ENCODE data around the gene LEP. TPM values are rescaled to one million over a fixed set of nuclear protein-coding genes. Genes with fewer than 3 reads are reported as not detected.

The LEP gene
- under 1 TPM; 0.45 to 0.97 TPM for total RNA-seq
- under 1 TPM in 1 of 2 donors, not detected in 1; 0.05 TPM for polyA plus RNA-seq
- long read RNA-seq, donor 1, partial matches to known transcripts = 0 of 1 reads
- long read RNA-seq, donor 1, other reads (novel, unspliced or antisense) = 1 of 1 reads
- long read RNA-seq, donor 2 = 0 reads

DNA sequence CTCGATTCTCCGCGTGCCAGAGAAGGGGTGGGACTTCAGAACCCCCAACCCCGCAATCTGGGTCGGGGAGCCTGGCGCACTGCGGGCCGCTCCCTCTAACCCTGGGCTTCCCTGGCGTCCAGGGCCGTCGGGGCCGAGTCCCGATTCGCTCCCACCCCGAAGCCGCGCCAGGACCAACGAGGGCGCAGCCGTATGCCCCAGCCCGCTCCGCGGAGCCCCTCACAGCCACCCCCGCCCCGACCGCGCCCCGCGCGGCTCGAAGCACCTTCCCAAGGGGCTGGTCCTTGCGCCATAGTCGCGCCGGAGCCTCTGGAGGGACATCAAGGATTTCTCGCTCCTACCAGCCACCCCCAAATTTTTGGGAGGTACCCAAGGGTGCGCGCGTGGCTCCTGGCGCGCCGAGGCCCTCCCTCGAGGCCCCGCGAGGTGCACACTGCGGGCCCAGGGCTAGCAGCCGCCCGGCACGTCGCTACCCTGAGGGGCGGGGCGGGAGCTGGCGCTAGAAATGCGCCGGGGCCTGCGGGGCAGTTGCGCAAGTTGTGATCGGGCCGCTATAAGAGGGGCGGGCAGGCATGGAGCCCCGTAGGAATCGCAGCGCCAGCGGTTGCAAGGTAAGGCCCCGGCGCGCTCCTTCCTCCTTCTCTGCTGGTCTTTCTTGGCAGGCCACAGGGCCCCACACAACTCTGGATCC lies at the start of gene LEP:
Gene LEP, plus strand, starts transcription at position 583 of the 691 bp plus-strand sequence. CDS start 10,741 bp downstream, outside the sequence.
- ATAC-seq (ENCODE audit: low FRiP score) = peak; percentile 26
- H3K36me3 ChIP-seq (ENCODE audit: control insufficient read depth in 1 of 2, insufficient read depth in 2 of 2, low read length in 1 of 2) = no peaks in the 10 kb centered on the region
- no peak for DNase-seq

DNA sequence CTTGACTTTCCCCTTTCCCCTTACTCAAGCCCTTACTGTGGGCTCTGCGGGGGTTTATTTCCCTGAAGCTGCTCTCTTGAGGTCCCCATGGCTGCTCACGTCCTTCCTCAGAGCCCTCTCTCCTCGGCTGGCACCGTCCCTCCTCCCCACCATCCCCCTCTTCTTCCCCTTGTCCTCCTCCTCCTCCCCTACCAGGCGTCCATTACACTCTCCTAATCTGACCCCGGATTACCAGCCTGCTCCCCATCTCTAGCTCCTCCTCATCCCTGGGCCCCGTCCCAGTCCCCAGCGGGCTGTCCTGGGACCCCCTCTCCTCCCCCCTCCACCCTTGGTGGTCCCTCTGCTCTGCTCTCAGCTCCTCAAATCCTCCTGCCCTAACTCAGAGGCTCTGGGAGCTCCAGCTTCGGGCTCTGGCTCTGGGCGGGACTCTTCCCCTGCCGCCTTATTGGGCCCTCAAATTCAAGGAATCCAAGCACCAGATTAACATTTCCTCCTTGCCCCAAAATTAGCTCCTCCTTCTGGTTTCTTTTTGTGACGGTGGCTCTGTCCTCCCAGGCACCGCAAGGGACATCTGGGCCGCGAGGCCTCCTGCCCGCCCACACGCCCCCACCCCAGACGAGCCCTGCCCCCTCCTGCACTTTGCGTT lies 48.5 kb upstream of the LEP start:
- Histone ChIP-seq H3K9me3 (ENCODE audit: control insufficient read depth, low read length) (peaks cover 4% of the 10 kb centered on the region), H3K36me3 (ENCODE audit: control insufficient read depth in 1 of 2, insufficient read depth in 2 of 2, low read length in 1 of 2) (no peaks in the 10 kb centered on the region), H3K27me3 (ENCODE audit: control insufficient read depth in 1 of 2, insufficient read depth in 2 of 2, low read length in 1 of 2) (no peaks in the 10 kb centered on the region), H3K4me1 (ENCODE audit: control insufficient read depth in 1 of 2, insufficient read depth in 2 of 2, low read length in 2 of 2) (no peaks in the 10 kb centered on the region), H3K27ac (ENCODE audit: low read depth in 1 of 2, low read length in 2 of 2) (no peak overlapping the region), H3K4me3 (ENCODE audit: low read length in 2 of 2) (no peak overlapping the region)
- 23 to 25% methylated on average over 19 of the region's 19 CpGs for WGBS, 2 donors
- peak in 1 of 2 donors; percentile 51 for DNase-seq
- intact Hi-C loops (cut with DNase I) = no loop called here
- no peak for ATAC-seq (ENCODE audit: low FRiP score)

More for the DNA sequence above, at the start of gene LEP:
- H3K4me1 ChIP-seq (ENCODE audit: control insufficient read depth in 1 of 2, insufficient read depth in 2 of 2, low read length in 2 of 2) = no peaks in the 10 kb centered on the region
- intact Hi-C loops (cut with DNase I) = no loop called here
- no peaks in the 10 kb centered on the region for H3K27me3 ChIP-seq (ENCODE audit: control insufficient read depth in 1 of 2, insufficient read depth in 2 of 2, low read length in 1 of 2)
- H3K4me3 ChIP-seq (ENCODE audit: low read length in 2 of 2) = no peak within 1 kb of the TSS
- WGBS, 2 donors = 15 to 16% methylated on average over 67 of the region's 67 CpGs
- no peak within 1 kb of the TSS for H3K27ac ChIP-seq (ENCODE audit: low read depth in 1 of 2, low read length in 2 of 2)
- H3K9me3 ChIP-seq (ENCODE audit: control insufficient read depth, low read length) = peaks cover 8% of the 10 kb centered on the region

DNA sequence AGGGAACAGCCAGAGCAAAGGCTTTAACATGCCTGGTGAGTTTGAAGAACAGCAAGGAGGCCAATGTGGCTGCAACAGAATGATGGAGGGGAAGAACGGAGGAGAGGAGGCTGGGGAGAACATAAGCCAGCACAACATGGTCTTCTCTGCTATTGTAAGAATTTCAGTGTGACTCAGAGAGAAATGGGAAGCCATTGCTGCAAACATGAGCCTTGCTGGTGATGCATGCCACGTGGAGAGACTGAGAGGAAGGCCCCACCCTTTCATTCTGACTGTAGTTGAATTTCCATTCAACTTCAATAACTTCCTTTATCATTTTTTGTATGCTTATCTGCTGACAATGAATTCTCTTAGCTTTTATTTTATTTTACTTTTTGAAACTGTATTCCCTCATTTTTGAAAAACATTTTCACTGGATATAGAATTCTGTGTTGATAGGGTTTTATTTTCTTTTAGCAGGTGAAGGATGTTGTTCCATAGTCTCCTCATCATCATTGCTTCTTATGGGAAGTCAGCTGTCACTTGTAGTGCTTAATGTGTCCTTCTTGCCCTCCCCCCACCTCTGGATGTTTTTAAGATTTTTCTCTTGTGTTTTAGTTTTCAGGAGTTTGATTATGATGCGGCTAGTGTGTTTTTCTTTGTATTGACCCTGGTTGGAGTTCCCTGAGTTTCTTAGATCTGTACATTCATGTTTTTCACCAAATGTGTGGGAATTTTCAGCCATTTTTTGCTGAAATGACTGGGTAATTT lies 46.4 kb upstream of the LEP start:
- intact Hi-C loops (cut with DNase I) = no loop called here
- ATAC-seq (ENCODE audit: low FRiP score) = no peak
- DNase-seq = no peak

DNA sequence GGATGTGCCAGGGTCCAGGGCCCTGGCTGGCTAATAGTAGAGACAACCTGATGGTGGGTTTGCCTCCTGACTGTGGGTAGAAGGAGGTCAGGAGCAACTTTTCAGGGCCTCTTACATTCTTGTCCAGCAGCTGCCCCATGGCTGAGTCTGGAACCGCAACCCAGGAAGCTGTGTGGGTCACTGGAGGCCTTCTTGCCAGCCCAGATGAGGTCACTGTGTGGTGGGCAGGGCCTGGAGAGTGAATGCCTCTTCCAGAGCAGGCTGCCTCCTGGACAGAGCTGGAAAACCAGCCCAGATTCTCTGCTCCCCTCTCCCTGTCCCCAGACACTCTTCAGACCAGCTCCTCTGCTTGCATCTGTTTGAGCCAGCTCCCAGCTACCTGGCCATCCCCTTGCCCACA lies 43.5 kb upstream of the LEP start:
- intact Hi-C loops (cut with DNase I) = no loop called here
- Histone ChIP-seq H3K36me3 (ENCODE audit: control insufficient read depth in 1 of 2, insufficient read depth in 2 of 2, low read length in 1 of 2) (no peaks in the 10 kb centered on the region), H3K4me1 (ENCODE audit: control insufficient read depth in 1 of 2, insufficient read depth in 2 of 2, low read length in 2 of 2) (no peaks in the 10 kb centered on the region), H3K27ac (ENCODE audit: low read depth in 1 of 2, low read length in 2 of 2) (no peak overlapping the region), H3K27me3 (ENCODE audit: control insufficient read depth in 1 of 2, insufficient read depth in 2 of 2, low read length in 1 of 2) (no peaks in the 10 kb centered on the region), H3K4me3 (ENCODE audit: low read length in 2 of 2) (no peak overlapping the region), H3K9me3 (ENCODE audit: control insufficient read depth, low read length) (peaks cover 4% of the 10 kb centered on the region)
- ATAC-seq (ENCODE audit: low FRiP score) (no peak), DNase-seq (peak in 1 of 2 donors; percentile 30)
- WGBS, 2 donors = 79 to 94% methylated on average over 1 of the region's 1 CpG

More for the DNA sequence above, 46.4 kb upstream of the LEP start:
- no peaks in the 10 kb centered on the region for H3K4me1 ChIP-seq (ENCODE audit: control insufficient read depth in 1 of 2, insufficient read depth in 2 of 2, low read length in 2 of 2)
- H3K27me3 ChIP-seq (ENCODE audit: control insufficient read depth in 1 of 2, insufficient read depth in 2 of 2, low read length in 1 of 2) = no peaks in the 10 kb centered on the region
- no peak overlapping the region for H3K4me3 ChIP-seq (ENCODE audit: low read length in 2 of 2)
- H3K27ac ChIP-seq (ENCODE audit: low read depth in 1 of 2, low read length in 2 of 2) = no peak overlapping the region
- peaks cover 4% of the 10 kb centered on the region for H3K9me3 ChIP-seq (ENCODE audit: control insufficient read depth, low read length)
- no peaks in the 10 kb centered on the region for H3K36me3 ChIP-seq (ENCODE audit: control insufficient read depth in 1 of 2, insufficient read depth in 2 of 2, low read length in 1 of 2)
- 66 to 68% methylated on average over 3 of the region's 3 CpGs for WGBS, 2 donors

DNA sequence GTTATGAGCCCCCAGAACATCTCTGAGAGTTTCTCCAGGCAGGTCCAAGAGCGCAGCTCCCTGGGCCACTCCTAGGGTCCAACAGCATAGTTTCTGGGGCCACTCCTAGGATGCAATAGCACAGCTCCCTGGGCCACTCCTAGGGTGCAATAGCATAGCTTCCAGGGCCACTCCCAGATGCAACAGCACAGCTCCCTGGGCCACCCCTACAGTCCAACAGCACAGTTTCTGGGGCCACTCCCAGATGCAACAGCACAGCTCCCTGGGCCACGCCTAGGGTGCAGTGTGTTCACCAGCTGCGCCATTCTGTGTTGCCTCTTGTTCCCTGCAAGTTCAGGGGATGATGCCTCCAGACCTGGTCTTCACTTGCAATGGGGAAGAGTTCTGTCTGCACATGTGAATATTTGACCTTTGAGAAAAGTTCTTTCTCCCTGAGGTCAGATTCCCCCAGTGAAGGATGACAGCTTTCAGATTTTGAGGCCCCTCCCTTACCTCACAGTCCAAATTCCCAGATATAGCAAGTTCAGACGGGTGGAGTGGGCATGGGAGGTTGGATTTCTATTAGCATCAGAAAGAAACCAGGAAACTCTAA lies 43.0 kb upstream of the LEP start:
- no peak for ATAC-seq (ENCODE audit: low FRiP score)

DNA sequence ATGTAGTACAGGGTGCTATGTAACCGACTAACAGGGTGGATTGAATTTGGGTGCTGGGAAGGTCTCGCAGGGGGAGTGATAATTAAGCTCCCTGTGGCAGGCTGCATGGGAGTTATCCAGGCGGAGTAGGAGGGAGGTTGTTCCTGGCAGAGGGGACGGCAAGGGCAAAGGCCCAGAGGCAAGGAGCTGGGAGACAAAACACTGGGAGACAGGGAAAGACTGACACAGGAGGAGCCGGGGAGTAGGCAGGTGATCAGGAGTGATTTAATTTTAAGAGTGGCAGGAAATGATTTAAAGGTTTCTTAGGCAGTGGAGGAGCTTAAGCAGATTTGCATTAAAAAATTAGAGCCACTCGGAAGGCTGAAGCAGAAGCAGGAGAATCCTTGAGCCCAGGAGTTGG lies 40.7 kb upstream of the LEP start:
- H3K4me3 ChIP-seq (ENCODE audit: low read length in 2 of 2) = no peak overlapping the region
- no peak for DNase-seq
- no peaks in the 10 kb centered on the region for H3K36me3 ChIP-seq (ENCODE audit: control insufficient read depth in 1 of 2, insufficient read depth in 2 of 2, low read length in 1 of 2)
- no peaks in the 10 kb centered on the region for H3K4me1 ChIP-seq (ENCODE audit: control insufficient read depth in 1 of 2, insufficient read depth in 2 of 2, low read length in 2 of 2)
- 77 to 78% methylated on average over 6 of the region's 6 CpGs for WGBS, 2 donors
- no peak overlapping the region for H3K27ac ChIP-seq (ENCODE audit: low read depth in 1 of 2, low read length in 2 of 2)
- H3K9me3 ChIP-seq (ENCODE audit: control insufficient read depth, low read length) = no peaks in the 10 kb centered on the region
- no peaks in the 10 kb centered on the region for H3K27me3 ChIP-seq (ENCODE audit: control insufficient read depth in 1 of 2, insufficient read depth in 2 of 2, low read length in 1 of 2)
- ATAC-seq (ENCODE audit: low FRiP score) = no peak
- intact Hi-C loops (cut with DNase I) = loop anchor here in 1 of 2 donors (10.0 kb wide), 1 partner anchor 696 kb away; no protein-coding TSS in a partner anchor

More for the DNA sequence above, 43.0 kb upstream of the LEP start:
- H3K4me3 ChIP-seq (ENCODE audit: low read length in 2 of 2) = no peak overlapping the region
- DNase-seq = peak in 1 of 2 donors; percentile 47
- no peak overlapping the region for H3K27ac ChIP-seq (ENCODE audit: low read depth in 1 of 2, low read length in 2 of 2)
- no peaks in the 10 kb centered on the region for H3K27me3 ChIP-seq (ENCODE audit: control insufficient read depth in 1 of 2, insufficient read depth in 2 of 2, low read length in 1 of 2)
- no peaks in the 10 kb centered on the region for H3K36me3 ChIP-seq (ENCODE audit: control insufficient read depth in 1 of 2, insufficient read depth in 2 of 2, low read length in 1 of 2)
- 86 to 87% methylated on average over 4 of the region's 4 CpGs for WGBS, 2 donors
- no peaks in the 10 kb centered on the region for H3K4me1 ChIP-seq (ENCODE audit: control insufficient read depth in 1 of 2, insufficient read depth in 2 of 2, low read length in 2 of 2)
- intact Hi-C loops (cut with DNase I) = no loop called here
- H3K9me3 ChIP-seq (ENCODE audit: control insufficient read depth, low read length) = peaks cover 4% of the 10 kb centered on the region

DNA sequence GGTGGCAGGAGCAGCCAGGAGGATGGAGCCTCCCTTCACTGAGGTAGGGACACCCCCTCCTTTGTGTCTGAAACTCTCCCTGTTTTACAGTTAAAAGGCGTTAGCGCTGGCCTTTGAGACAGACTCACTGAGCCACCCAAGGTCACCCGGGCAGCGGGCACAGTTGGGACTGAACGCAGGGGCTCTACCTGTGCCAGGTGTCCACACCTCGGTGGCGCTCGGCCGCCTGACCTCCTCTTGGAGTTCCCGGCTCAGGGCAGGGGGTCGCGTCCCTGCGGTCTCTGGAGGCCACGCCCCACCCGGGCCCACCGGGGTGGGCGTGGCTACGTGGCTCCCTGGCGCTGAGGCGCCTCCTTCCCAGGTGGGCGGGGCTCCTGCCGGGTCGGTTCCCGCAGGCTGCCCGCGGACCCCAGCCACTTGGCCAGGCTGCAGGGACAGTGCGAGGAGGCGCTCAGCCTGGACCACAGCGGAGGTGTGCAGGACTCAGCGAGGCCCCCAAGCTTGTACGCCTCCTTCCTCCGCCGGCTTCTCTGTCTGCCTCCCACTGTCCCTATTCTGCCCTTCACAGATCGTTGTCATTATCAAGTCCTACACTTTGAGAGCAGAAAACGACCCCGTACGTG lies 39.9 kb upstream of the LEP start:
- intact Hi-C loops (cut with DNase I) = loop anchor here in 1 of 2 donors (10.0 kb wide), 1 partner anchor 696 kb away; no protein-coding TSS in a partner anchor
- no peaks in the 10 kb centered on the region for H3K9me3 ChIP-seq (ENCODE audit: control insufficient read depth, low read length)
- no peak overlapping the region for H3K27ac ChIP-seq (ENCODE audit: low read depth in 1 of 2, low read length in 2 of 2)
- H3K4me1 ChIP-seq (ENCODE audit: control insufficient read depth in 1 of 2, insufficient read depth in 2 of 2, low read length in 2 of 2) = no peaks in the 10 kb centered on the region
- ATAC-seq (ENCODE audit: low FRiP score) = no peak
- DNase-seq = no peak
- H3K4me3 ChIP-seq (ENCODE audit: low read length in 2 of 2) = no peak overlapping the region
- H3K36me3 ChIP-seq (ENCODE audit: control insufficient read depth in 1 of 2, insufficient read depth in 2 of 2, low read length in 1 of 2) = no peaks in the 10 kb centered on the region
- no peaks in the 10 kb centered on the region for H3K27me3 ChIP-seq (ENCODE audit: control insufficient read depth in 1 of 2, insufficient read depth in 2 of 2, low read length in 1 of 2)
- 1 to 2% methylated on average over 32 to 37 of the region's 37 CpGs for WGBS, 2 donors

DNA sequence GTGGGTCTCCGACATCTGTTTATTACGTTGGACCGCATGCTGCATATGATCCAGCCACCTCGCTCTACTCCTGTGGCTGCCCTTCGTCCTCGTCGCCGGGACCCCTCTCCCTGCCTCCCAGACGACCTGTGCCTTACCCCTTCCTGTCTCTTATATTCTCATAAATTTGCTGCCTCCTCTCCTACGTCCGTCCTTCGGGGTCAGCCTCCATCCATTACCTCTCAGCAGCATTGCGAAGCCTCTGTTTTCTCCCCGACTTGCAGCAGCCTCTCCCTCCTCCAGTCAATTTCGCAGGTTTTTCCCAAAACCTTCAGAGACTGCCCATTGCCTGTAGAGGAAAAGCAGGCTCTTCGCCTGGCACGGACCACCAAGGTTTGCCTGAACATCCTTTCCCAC lies 39.4 kb upstream of the LEP start:
- Histone ChIP-seq H3K27ac (ENCODE audit: low read depth in 1 of 2, low read length in 2 of 2) (no peak overlapping the region), H3K27me3 (ENCODE audit: control insufficient read depth in 1 of 2, insufficient read depth in 2 of 2, low read length in 1 of 2) (no peaks in the 10 kb centered on the region), H3K36me3 (ENCODE audit: control insufficient read depth in 1 of 2, insufficient read depth in 2 of 2, low read length in 1 of 2) (no peaks in the 10 kb centered on the region), H3K9me3 (ENCODE audit: control insufficient read depth, low read length) (no peaks in the 10 kb centered on the region), H3K4me3 (ENCODE audit: low read length in 2 of 2) (no peak overlapping the region), H3K4me1 (ENCODE audit: control insufficient read depth in 1 of 2, insufficient read depth in 2 of 2, low read length in 2 of 2) (no peaks in the 10 kb centered on the region)
- no peak for ATAC-seq (ENCODE audit: low FRiP score)
- DNase-seq = no peak
- intact Hi-C loops (cut with DNase I) = loop anchor here in 1 of 2 donors (10.0 kb wide), 1 partner anchor 697 kb away; no protein-coding TSS in a partner anchor
- 10 to 11% methylated on average over 17 of the region's 17 CpGs for WGBS, 2 donors

All from aorta (tissue), 5 donors.